Measurements from ENCODE around the gene CCDC77.

CCDC77 gene

DNA sequence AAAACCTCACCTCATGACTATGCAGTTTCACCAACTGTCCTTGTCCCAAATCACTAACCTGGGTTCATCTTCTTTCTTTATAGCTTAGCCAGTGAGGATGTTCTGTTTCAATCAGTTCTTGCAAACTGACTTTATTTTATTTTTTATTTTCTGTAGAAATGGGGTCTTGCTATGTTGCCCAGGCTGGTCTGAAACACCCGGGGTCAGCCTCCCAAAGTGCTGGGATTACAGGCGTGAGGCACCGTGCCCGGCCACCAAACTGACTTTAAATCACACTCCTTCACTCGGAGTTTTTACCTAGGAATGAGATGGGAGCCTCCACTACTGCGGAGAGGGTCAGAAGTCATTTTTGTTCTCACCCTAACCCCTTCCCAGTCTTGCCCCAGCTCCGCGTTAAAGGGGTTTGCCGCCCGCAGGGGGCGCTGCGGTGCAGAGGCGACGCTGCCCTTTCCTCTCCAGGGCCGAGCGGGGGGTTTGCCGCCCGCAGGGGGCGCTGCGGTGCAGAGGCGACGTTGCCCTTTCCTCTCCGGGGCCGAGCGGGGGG is 51.3 kb downstream of the CCDC77 start:
- no peak for DNase-seq

DNA sequence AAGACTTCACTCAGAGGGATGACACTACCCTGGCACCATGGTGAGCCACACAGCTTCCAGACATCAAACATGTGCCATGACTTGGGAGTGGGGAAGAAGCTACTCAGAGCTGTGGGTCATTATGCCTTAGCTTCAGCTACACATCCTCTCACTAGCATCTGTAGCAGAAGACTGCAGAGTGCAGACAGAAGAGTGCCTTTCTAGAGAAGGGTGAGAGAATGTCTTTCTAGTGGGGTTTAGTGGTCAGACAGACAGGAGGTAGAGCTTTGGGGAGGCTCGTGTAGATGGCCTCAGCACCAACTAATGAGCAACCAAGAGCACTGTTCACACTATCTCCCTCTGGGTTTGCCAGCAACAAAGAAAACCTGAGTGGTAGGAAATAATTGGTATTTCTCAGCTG is 53.4 kb downstream of the CCDC77 start:
- no peak for DNase-seq

DNA sequence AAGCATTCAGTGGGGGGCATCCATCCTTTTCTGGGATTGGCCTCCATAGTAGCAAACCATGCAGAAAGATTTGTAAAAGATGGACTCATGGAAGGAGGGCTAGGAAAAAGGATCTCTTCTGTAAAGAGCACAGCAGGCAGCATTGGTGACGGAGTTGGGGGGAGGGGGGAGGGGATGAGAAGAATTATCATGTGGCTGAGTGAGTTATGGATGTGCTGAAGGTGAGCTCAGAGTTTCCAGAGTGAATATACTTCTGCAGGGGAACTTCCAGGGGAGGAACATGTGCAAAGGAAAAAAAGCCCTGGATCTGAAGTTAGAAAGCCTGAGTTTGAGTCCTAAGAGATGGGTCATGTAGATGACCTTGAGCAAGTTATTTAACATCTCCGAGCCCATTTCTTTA is 54.4 kb downstream of the CCDC77 start:
- DNase-seq = no peak

DNA sequence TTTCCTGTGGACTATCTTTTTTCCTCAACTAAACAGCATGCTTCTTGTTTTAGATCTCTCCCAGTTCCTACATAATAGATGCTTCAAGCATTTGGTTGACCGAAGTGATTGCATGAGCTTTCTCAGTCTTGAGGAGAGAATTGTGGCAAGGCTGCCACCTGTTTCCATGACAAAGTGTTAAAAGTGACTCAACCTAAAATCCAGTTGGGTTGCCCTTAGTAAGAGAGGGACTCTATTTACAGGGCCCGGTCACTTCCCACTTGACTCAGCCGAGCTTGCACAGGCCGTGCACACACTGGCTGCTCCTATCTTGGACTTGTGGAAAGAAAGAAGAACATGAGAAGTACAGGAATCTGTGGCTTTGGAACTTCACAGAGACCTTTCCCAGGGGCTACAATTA is 56.2 kb downstream of the CCDC77 start:
- no peak for DNase-seq

DNA sequence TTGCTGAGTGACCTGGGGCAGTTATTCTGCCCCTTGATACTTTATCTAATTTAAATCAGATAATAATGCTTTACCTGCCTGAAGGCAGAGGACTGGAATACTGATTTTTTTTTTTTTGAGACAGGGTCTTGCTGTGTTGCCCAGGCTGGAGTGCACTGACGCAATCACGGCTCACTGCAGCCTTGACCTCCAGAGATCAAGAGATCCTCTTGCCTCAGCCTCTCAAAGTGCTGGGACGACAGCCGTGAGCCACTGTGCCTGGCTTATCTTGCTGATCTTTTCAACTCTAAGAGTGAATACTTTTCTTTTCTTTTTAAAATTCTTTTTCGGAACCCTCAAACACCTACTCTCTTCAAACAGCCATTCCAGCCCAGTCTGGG is 57.6 kb downstream of the CCDC77 start:
- no peak for DNase-seq

DNA sequence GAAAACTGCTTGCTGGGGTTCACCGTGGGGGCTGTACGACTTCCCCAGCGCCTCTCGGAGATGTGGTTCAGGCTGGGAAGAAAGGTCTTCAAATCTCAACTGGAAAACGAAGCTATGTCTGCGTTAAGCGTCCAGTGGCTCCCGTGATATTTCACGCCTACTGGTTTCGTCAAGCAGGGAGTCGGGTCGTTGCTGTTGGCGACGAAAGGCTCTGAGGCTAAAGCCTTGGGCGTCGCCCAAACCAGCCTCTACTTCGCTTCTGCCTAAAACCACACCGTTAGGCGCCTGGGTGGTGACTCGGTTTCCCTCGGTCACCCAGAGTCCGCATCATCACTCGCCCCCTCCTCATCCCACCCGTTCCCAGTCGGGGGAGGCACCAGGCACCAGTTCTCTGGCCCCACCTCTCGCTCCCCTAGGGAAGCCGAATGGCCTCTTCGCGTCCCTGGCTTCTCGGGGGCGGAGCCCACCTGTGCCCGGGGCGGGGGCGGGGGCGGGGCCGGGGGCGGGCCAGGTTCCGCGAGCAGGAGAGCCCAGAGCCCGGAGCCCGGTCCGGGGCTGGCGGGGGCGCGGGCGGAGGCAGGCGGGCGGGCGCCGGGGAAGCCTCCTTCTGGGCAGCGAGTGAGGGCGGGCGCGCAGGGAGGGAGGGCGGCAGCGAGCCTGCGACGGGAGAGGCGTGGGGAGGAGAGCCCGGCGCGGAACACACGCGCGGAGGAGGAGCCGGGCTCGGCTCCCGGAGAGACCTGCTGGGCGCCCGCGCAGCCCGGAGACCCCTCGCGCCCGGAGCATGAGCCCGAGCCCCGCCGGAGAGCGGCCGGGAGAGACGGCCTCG is 58.2 kb downstream of the CCDC77 start, which contains the start of gene B4GALNT3:
B4GALNT3 (plus strand) TSS at position 510 of the 829 bp plus-strand sequence. CDS start 438 bp downstream, outside the sequence.
- DNase-seq = no peak

DNA sequence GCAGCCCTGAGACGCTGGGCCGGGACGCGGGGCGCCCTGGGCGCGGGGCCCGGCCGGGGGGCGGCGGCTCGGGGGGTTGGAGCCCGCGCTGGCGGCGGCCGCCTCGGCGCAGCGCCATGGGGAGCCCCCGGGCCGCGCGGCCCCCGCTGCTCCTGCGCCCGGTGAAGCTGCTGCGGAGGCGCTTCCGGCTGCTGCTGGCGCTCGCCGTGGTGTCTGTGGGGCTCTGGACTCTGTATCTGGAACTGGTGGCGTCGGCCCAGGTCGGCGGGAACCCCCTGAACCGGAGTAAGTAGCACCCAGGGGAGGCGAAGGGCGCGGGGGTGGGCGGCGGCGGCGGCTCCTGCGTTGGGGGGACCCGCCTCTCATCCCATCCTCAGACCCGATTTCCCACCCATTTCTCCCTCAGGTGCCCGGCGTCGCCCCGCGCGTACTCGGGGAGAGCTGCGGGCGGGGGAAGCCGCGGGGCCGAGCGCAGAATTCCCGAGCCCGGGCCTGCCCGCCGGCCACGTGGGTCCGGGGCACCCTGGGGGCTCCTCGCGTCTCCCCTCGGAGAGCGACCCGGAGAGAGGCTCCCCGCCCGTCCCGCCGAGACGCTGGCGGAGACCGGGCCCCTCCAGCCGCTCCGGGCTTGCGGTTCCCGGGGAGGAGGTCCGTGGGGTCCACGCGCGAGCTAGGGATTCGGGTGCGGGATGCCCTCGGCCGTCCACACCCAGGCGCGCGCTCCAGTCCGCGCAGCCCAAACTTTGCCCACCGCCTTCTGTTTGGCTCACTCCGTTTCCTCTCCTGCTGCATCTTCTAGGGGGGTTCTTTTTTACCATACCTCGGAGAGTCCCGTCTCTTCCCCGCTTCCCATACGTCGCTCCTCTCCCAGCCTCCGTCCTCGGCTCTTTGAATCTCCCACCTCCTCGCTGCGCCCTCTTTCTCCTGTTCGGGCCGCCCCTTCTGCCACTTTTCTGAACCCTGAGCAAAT is 59.1 kb downstream of the CCDC77 start:
- DNase-seq = no peak

DNA sequence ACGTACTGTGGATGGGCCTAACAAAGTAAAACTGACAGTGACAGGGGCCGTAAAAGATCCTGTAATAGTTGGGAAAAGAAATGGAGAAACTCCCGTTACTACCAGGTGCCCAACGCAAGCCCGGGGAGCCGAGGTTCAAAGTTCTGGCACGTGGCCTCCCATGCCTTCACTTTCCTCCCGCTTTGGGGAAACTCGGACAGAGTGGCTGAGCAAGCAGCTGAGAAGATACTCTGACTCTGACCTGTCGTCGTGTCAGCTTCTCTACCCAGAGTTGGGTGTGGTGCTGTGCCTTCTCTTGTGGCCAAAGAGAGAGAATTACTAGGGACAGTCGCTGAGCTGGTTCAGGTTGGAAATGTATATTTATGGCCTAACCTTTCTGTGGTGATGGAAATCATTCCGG is 60.0 kb downstream of the CCDC77 start:
- no peak for DNase-seq

DNA sequence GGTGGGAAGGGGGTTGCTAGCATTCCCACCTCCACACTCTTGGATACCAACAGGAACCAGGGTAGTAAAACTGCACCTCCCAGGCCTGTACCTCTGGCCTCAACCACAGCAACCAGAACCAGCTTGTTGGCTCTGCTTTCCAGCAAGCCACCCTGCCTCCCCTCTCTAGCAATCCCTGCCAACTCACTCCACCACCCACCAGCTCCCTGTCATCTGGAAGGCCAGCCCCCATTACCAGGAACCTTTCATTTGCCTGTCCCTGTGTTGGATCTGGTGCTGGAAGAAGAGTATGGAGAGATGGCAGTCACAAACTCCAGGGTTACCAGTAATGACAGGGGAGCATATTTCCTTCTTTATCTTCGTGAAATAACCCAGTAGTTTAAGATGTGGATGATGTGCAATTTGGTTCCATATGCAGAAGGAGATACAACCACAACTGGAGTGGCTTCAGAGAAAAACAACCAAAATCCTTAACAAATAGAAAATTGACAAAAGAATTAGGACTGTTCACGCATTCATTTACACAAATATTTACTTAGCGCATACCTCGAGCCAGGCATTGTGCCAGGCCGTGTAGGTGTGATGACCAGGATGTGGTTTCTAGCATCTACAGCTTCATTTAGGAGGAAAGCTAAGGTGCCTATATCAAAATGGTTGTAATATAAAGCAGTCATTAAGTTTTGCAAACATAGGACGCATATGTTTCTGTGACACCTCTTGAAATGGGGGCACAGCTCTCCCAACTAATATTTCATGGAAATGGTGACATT is 61.7 kb downstream of the CCDC77 start:
- no peak for DNase-seq

DNA sequence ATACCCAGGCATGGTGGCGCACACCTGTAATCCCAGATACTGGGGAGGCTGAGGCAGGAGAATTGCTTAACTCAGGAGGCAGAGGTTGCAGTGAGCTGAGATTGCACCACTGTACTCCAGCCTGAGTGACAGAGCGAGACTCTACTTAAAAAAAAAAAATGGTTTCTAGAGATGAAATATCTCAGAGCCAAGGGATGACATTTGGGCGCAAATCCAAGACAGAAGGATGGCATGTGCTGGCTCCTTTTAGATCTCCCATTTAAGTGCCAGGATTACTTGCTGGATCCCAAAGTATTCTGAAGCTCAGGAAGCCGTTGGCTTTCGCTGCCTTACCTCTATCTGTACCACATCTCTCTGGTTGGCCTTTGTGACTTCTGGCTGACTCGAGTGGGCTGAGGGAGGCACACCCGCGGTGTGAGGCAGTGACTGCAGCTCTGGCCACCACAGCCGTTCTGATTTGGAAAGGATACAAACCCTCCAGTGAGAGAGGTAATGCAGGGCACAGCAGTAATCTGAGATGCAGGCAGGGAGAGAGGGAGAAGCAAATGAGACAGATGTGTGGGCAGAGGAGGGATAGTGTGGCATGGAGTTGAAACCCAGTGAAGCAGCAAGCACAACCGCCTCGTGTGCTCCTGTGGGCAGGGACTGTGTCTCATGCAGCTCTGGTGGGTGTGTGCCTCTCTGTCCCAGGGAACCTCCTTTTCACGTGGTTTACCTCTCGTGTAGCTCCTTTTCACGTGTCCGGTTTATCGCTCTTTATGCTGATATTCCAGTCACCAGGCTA is 63.2 kb downstream of the CCDC77 start:
- DNase-seq = no peak

DNA sequence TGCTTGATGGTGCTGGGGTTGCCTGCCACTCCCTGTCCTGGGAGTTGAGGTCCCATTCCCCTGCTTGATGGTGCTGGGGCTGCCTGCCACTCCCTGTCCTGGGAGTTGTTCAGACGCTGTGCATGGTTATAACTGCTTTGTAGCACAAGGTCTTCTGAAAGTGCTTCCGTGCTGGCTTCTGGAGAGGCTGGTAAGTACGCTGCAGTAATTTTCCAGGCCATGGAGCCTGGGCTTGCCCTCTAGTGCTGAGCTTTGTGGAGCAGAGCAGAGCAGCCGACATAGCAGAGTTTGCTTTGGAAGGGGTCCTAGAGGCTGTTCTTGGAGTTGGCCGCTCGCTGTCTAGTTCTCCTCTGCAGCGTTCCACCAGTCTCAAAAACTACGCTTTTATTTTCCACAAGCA is 64.6 kb downstream of the CCDC77 start:
- no peak for DNase-seq

DNA sequence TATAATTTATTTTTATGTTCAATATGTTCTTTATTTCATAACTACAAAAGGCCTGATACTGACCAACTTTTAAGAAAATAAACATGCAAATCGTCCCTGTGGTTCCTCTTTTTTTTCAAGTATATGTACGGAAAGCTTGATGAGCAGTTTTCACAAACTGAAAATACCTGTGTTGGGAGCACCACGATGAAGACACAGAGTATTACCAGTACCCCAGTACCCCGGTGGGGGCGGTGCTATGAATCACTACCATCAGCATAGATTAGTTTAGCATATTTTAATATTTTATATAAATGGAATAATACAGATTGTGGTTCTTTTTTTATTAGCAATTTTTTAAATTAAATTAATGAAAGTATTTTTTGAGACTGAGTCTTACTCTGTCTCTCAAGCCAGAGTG is 65.3 kb downstream of the CCDC77 start:
- no peak for DNase-seq

DNA sequence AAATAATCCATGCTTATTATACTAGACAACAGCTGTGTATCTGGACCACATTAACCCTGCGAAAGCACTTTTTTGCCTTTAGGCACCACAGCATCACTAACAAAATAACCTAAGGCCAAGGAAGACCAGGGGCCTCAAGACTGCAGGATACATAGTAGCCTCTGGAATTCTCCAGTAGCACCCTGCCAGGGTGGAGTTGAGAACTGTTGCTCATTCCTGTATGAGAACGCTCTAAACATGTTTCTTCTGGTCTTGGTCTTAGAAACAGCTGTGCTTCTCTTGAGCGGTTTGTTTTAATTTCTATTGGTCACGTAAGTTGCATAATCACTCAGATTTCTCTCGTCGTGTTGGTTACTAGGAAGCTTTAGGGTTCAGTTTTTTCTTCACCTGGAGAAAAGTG is 66.1 kb downstream of the CCDC77 start:
- DNase-seq = no peak

DNA sequence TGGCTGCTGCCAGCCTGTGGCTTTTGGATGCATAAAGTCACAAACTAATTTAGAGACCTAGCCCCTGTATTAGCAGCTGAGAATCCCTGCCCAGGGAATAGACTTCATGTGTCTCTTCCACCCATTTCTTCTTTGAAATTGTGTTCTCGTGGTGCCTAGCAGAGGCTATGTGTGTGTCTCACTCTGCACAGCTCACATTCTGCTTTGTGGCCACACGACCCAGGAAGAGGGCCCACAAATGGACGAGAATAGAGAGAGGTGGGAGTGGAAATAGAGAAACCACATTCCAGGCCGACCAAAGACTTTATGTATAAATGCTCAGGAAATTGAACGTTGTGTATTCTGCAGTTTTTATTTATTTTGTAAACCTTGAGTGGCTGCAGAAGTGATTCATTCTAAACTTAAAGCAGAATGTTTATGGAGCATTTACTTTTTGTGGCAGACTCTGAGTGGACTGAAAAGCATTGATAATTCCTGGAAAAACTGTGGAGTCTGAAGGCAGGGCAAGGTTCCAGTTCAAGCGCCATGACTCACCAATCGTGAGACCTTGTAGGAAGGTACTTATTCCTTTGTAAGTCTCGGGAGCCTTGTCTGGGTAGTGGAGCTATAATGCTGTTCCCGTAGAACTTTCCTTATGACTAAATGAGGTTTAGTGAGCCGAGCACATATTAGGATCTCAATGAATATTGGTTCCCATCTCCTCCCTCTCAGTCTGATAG is 67.4 kb downstream of the CCDC77 start:
- DNase-seq = peak; percentile 33

DNA sequence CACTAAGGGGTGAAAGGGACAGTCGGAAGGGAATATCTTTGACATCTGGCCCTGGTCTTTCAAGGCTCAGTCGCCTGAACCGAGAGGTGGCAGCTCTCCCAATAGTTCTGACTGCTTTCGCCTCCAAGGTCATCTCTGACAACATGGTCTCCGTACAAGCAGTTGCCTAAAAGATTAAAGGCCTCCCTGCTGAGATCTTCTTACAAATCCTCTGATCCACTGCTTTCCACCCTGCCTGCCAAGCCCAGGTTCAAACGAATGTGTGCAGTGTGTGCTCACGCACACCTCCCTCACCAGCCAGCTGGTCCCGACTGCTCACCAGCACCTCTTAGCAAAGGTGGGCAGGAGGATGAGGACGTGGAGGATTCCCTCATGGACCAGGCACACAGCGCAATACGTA is 68.7 kb downstream of the CCDC77 start:
- no peak for DNase-seq

DNA sequence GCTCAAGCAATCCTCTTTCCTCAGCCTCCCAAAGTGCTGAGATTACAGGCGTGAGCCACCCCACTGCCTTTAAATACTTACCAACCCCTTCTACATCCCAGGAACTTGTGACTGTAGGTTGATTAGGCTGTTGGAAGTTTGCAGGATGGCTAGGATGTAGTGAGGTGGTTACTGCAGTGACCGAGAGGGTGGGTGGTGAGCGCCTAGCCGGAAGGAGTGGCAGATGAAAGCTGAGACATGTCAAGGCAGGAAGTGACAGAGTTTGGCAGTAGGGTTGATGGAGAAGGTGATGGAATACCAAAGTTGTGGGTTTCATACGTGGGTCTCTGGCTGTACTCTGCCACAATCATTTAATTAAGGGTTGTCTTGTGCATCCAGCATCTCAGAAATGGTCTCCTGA is 71.8 kb downstream of the CCDC77 start:
- no peak for DNase-seq

DNA sequence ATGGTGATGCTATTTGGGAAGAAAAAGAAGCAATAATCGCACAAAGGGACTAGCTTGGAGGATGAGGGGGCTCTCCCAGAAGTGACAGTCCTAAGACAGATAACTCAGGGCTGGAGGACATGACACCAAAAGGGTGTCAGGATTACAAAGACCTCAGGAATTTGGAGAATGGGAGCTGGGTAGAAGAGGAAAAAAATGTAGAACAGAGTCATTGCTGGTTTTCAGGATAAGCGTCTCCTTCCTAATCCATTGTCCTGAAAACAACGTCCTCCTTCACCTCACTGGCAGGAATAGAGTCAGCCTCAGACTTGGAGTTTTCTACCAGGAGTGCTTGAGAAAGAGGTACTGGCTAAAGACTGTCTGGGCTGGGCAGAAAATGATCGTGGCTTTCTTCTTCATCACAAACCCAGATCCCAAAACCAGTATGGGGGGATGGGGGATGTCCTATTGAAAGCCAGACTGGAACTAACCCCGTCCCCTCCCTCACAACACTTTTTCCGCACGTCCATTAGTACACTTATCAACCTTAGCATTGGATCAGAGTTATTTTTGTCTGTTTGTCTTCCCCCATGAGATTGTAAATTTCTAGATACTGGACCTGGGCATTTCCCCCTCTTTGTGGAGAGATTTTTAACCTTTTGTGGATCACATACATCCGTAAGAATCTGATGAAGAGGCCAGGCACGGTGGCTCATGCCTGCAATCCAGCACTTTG is 72.6 kb downstream of the CCDC77 start:
- peak; percentile 28 for DNase-seq

DNA sequence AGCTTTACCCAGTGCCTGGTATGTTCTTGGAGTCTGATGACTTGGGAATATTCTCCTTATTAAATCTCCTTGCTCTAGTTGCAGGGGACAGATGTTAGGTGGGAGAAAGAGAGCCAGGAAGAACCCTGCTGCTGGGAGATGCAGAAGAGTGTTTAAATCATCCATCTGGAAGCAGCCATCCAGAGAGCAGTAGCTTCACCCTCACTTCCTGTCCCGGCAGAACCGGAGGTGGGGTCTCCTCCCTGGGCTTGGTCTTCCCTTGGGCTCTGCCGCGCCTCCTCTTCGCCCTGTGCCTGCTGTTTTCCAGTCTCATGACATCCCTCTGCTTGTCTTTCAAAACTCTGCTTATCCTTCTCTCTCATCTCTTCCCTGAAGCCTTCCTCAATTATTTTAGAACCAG is 73.8 kb downstream of the CCDC77 start:
- DNase-seq = no peak

DNA sequence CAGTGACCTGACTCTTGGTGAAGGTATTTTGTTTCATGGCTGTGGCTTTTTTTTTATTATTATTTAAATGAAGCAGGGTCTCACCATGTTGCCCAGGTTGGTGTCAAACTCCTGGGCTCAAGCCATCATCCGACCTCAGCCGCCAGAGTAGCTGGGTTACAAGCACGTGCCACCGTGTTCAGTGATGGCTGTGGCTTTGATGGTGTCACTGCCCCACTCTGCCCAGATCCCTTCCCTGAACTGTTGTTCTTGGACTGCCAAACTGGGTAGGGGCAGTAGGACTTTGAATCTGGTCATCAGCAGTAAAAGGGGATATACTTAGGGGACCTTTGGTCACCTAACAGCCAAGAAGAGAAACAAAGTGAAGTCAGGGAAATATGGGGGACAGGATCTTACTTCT is 77.7 kb downstream of the CCDC77 start:
- DNase-seq = no peak

All from fibroblast of skin of abdomen (primary cell).